DMS153 treated with DMSO at 0.1 percent for 48 hours (cell line): ENCODE data around the gene NEK1.
A peak's percentile ranks its signal among the peaks of the same experiment; 100 is the strongest.
"Not testable (repeated sequence)": the region's sequence is repeated elsewhere in the genome, so short reads cannot be mapped to it uniquely, and the experiment has no call there.

Experiments used
- DNase-seq: peaks from one replicate; lab custom pipeline; 2025; ENCODE audit not compliant: unreplicated experiment; lab: John Stamatoyannopoulos, UW

NEK1 gene

GRCh38 chr4:169510617-169511016 is 101.8 kb downstream of the NEK1 start:
- DNase-seq: no peak

DNA sequence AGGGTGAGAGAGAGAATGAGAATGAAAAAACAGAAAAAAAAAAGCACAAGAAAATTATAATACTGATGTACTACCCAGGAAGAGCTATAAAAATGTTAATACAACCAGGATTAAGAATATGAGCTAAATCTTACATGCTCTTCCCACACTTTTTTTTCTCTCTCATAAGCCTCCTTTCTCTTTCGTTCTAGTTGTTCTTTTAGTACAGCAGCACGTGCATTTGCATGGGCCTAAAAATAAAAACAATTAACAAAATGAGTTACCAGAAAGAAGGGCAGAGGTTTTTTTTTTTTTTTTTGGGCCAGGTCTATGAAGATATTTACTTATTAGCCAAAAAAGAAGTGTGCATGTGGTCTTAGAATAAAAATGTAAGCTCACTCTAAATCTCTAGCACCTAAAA is 105.5 kb downstream of the NEK1 start:
- DNase-seq: no peak

DNA sequence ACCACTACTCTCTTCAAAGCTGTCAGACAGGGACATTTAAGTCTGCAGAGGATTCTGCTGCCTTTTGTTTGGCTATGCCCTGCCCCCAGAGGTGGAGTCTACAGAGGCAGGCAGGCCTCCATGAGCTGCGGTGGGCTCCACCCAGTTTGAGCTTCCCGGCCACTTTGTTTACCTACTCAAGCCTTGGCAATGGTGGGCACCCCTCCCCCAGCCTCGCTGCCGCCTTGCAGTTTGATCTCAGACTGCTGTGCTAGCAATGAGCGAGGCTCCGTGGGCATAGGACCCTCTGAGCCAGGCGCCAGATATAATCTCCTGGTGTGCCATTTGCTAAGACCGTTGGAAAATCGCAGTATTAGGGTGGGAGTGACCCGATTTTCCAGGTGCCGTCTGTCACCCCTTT is 112.5 kb downstream of the NEK1 start:
- not testable (repeated sequence) for DNase-seq

DNA sequence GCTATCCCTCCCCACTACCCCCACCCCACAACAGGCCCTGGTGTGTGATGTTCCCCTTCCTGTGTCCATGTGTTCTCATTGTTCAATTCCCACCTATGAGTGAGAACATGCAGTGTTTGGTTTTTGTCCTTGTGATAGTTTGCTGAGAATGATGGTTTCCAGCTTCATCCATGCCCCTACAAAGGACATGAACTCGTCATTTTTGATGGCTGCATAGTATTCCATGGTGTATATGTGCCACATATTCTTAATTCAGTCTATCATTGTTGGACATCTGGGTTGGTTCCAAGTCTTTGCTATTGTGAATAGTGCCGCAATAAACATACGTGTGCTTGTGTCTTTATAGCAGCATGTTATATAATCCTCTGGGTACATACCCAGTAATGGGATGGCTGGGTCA is 118.1 kb downstream of the NEK1 start:
- not testable (repeated sequence) for DNase-seq

GRCh38 chr4:169493164-169493524 is 119.2 kb downstream of the NEK1 start:
- DNase-seq: no peak

DNA sequence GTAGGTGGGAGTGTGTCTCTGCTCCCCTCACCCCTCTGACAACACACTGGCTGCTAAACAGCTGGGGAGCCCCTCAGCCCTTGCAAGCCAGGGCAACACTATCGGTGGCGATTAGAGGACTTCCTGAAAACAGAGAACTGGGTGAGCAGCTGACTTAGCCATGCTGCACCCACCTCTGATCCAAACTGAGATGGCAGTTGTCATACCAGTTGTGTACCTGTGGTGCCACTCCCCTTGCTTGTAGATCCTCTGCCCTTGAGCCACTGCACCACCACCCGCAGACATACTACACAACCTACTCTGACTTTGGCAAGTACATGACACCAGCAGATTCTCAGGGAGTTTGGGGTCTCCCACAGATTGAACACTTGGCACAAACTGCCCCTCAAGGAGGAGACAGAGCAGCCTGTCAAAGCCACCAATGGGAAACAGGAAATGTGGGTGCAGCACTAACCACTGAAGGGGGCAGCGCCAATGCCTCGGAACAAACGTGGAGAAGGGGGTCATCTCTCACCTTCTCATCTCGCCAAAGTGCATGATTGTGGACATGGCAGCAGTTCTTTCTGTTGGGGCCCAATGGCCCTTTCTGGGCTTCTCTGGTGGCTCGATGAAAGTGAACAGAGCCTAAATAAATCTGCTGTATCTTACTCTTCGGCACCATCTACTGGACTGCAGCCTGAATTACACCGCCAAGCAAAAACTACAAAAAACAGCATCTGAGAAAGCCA is 119.8 kb downstream of the NEK1 start:
- no peak for DNase-seq

GRCh38 chr4:169491211-169491610 is 121.2 kb downstream of the NEK1 start:
- DNase-seq: no peak

DNA sequence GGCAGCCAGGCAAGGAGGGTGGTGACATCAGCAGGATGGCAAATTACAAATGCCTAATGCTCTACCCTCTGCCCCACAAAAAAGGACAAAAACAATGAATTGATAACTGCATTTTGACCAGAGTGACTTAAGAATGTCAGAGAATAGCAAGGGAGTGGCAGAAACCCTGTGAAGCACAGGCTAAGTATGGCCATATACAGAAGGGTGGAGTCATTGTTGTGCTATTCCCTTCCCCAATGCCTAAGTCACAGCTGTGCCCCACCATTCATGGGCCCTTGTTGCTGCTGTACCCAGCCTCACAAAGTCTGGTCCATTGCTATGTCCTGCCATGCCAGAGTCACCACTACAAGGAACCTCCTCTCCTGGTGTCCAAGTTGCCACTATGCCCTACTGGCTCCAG is 123.1 kb downstream of the NEK1 start:
- DNase-seq: no peak

DNA sequence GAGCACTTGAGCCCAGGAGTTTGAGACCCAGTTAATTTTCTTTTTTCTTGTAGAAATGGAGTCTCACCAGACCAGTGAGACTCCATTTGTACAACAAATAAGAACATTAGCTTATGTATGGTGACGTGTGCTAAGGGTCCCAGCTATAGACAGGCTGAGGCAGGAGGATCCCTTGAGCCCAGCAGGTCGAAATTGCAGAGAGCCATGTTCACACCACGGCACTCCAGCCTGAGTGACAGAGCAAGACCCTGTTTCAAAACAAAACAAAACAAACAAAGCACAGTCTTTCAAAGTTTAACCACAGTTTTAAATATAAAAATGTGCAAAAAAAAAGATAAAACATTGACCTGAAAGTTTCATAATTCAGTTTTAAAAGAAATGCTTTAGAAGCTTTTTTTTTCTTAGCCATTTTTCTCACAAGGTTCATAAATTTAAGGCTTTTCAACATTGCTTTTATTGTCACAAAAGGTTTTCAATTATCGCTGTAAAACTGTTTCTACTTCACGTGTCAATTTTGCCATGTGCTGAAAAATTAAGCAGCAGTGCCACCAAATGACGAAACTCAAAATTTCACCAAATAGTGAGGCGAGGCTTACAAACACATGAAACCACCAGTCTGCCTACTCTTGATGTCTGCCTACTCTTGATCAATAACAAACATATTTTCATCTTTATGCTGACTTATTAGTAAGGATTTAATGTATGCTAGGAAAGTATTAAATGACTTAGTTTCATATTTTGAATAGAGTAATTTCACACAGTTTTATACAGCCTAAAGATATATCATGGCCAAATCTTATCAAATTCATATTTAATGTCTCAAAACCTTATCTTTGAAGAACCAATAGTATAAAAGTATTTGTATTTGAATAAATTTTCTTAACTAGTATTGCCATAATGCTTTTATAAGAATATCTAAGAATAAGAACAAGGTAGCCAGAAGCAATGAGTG is 126.3 kb downstream of the NEK1 start:
- DNase-seq: peak; percentile 57

- no peak for DNase-seq
Observed at GRCh38 chr4:169485086-169485485, 127.3 kb downstream of the NEK1 start.

- DNase-seq: no peak
Observed at GRCh38 chr4:169484485-169484884, 127.9 kb downstream of the NEK1 start.

GRCh38 chr4:169464080-169464479 is 148.3 kb downstream of the NEK1 start:
- DNase-seq: no peak

DNA sequence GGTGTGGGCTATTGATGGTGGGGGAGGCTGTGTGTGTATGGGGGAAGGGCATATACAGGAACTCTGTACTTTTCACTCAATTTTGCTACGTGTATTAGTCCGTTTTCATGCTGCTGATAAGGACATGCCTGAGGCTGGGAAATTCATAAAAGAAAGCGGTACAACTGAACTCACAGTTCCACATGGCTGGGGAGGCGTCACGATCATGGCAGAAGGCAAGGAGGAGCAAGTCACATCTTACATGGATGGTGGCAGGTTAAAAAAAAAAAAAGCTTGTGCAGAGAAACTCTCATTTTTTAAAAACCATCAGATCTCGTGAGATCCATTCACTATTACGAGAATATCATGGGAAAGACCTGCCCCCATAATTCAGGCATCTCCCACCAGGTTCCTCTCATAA is 152.3 kb downstream of the NEK1 start:
- no peak for DNase-seq

- DNase-seq: no peak
Observed at GRCh38 chr4:169458575-169458974, 153.8 kb downstream of the NEK1 start.

DNA sequence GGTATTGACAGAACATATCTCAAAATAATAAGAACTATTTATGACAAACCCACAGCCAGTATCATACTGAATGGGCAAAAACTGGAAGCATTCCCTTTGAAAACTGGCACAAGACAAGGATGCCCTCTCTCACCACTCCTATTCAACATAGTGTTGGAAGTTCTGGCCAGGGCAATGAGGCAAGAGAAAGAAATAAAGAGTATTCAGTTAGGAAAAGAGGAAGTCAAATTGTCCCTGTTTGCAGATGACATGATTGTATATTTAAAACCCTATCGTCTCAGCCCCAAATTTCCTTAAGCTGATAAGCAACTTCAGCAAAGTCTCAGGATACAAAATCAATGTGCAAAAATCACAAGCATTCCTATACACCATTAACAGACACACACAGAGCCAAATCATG is 159.7 kb downstream of the NEK1 start:
- not testable (repeated sequence) for DNase-seq

DNA sequence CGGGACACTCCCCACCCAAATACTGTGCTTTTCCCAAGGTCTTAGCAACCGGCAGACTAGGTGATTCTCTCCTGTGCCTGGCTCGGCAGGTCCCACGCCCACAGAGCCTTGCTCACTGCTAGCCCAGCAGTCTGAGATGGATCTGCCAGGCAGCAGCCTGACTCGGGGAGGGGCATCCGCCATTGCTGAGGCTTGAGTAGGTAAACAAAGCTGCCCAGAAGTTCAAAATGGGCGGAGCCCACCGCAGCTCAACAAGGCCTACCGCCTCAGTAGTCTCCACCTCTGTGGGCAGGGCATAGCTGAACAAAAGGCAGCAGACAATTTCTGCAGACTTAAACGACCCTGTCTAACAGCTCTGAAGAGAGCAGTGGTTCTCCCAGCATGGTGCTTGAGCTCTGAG is 163.4 kb downstream of the NEK1 start:
- DNase-seq: not testable (repeated sequence)

DNA sequence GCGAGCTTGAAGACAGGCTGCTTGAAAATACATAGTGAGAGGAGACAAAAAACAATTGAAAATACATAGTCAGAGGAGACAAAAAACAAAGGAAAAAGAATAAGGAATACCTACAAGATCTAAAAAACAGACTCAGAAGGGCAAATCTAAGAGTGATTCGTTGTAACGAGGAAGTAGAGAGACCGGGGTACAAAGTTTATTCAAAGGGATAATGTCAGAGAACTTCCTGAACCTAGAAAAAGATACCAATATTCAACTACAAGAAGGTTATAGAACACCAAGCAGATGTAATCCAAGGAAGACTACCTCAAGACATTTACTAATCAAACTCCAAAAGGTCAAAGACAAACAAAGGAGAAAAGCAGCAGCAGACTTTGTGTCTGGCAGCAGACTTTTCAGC is 165.6 kb downstream of the NEK1 start:
- DNase-seq: no peak

GRCh38 chr4:169443748-169444147 is 168.6 kb downstream of the NEK1 start:
- no peak for DNase-seq

DNA sequence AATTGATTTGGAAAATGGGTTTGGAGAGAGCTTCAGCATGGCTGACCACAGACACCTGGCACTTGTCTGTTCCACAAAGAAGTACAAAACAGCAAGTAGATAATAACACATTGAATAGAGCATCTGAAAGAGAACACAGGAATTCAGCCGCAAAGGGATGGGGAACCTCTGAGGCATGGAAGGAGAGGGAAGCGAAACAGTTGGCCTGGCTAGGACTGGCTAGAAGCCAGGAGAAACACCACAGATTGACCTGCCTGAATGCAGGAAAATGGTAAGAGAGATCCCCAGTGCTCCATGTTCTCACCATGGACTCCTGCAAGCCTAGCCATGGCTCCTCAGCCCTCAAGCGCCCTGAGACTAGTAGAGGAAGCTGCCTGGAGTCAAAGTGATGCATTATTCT is 171.9 kb downstream of the NEK1 start:
- no peak for DNase-seq

- no peak for DNase-seq
Observed at GRCh38 chr4:169439244-169439643, 173.1 kb downstream of the NEK1 start.

DNA sequence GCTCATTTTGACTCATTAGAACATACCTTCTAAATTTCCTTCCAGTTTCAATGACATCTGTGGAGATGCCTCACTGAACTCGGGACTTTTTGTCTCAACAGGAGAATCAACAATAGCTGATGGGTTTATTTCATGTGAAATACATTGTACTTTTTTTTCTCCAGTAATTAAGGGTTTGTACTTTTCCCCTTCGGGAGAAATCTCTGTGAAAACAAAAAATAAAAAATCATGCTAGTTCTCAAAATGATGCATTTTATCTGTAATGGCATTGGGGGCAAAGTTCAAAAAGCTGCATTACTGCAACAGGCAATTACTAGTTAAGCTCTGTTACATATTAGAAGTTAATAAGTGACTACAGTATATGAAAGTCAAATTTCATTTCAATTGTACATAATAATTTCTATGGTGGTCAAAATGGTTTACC is 174.3 kb downstream of the NEK1 start:
- no peak for DNase-seq
